GM13976 (cell line): ENCODE measurements around the gene TNF.

Experiments used
- DNase-seq: peaks from one replicate; pipeline ENCODE4 v3.0.0; 2012; ENCODE audit warnings: low spot score
- in situ Hi-C: fragments of 300-500 bp; cut with MboI; formaldehyde crosslinking; loops from one replicate; pipeline ENCODE4 v1.12.0; 2022; ENCODE audit warnings: low sequenced_read_pairs, mixed read lengths, inconsistent platforms; ENCODE audit not compliant: unreplicated experiment
- TF ChIP-seq, protein P1 (sequence below): IDR thresholded peaks from 2 replicates; pipeline ENCODE4 v1.5.1; 2012; ENCODE audit warnings: borderline replicate concordance, mild to moderate bottlenecking; ENCODE audit not compliant: insufficient read depth; ENCODE audit errors: extremely low read depth, missing control alignments, control extremely low read depth

The TNF gene

DNA sequence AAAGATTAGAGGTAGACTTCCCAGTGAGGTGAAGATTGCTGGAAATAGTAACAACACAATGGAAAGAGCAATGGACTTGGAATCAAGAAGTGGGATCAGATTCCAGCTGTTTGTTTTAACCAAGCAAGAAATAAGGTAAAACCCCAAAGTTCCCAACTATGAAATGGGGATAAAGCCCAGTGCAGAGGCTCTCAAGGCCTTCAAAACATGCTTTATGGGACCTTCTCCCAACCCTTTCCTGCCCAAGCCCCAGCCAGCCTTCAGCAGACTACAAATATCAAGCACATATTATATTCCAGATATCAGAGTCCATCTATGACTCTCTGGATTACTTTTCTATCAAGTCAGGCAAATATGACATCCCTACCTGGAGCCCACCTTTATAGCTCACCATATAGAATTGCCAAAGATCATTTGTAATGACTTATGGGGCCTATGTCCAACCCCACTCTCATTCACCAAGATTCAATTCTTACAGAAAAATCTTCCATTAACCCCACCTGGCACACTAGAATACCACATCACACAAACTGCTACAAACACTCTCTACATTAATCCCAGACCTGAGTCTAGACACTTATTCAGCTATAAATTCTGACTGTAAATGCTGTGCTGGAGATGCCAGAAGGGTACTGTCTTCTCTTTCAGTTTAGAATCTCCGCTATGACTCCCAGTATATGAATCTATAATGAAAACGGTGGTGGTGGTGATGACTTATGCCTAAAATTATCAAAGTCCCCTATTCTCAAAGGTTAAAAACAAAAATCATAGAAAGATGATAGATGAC, 39.6 kb upstream of the TNF start:
- in situ Hi-C loops, result no loop called here
- TF ChIP-seq, protein P1, sequence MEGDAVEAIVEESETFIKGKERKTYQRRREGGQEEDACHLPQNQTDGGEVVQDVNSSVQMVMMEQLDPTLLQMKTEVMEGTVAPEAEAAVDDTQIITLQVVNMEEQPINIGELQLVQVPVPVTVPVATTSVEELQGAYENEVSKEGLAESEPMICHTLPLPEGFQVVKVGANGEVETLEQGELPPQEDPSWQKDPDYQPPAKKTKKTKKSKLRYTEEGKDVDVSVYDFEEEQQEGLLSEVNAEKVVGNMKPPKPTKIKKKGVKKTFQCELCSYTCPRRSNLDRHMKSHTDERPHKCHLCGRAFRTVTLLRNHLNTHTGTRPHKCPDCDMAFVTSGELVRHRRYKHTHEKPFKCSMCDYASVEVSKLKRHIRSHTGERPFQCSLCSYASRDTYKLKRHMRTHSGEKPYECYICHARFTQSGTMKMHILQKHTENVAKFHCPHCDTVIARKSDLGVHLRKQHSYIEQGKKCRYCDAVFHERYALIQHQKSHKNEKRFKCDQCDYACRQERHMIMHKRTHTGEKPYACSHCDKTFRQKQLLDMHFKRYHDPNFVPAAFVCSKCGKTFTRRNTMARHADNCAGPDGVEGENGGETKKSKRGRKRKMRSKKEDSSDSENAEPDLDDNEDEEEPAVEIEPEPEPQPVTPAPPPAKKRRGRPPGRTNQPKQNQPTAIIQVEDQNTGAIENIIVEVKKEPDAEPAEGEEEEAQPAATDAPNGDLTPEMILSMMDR, result no peak
- DNase-seq, result no peak

DNA sequence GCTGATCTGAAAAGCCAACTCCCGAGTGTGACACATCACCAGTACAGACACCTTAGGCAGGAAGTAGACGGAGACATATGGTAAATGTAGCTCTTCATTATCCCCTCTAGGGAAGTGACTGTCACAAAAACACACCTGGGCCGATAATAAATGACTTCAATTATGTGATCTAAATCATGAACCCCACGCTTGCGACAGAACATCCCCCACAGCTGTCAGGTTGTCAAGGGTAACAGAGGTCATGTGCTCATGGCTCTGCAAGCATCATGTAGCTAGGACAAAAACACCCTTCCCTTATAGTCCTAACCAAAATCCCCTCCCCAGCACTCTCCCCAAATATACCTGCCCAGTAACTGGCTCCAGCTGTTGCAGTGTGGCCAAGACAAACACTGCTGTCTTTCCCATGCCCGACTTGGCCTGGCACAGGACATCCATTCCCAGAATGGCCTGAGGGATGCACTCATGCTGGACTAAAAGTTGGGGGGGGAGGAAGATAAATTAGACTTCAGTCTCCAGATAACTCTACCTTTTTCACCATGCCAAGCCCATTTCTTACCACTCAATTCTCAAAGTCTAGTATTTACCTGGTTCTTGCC, 36.5 kb upstream of the TNF start:
- no peak for DNase-seq
- TF ChIP-seq, protein P1, result no peak
- in situ Hi-C loops, result no loop called here

DNA sequence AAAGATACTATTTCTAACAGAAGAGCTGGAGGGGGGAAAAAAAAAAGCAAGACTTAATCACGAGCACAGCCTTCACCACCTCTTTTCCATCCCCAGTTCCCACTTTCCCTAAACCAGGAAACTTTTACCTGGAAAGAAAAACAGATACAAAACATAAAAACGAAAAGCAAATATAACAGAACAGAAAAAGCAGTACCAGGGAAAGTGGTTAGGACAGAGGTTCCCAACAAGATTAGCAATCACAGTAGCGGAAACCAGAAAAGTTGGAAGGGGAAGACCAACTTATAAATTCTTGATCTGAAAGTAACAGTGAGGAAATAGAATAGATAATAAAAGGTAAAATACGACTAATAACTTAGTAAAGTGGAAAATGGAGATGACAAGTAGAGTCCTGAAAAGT, 34.7 kb upstream of the TNF start:
- in situ Hi-C loops, result no loop called here
- TF ChIP-seq, protein P1, result no peak

DNA sequence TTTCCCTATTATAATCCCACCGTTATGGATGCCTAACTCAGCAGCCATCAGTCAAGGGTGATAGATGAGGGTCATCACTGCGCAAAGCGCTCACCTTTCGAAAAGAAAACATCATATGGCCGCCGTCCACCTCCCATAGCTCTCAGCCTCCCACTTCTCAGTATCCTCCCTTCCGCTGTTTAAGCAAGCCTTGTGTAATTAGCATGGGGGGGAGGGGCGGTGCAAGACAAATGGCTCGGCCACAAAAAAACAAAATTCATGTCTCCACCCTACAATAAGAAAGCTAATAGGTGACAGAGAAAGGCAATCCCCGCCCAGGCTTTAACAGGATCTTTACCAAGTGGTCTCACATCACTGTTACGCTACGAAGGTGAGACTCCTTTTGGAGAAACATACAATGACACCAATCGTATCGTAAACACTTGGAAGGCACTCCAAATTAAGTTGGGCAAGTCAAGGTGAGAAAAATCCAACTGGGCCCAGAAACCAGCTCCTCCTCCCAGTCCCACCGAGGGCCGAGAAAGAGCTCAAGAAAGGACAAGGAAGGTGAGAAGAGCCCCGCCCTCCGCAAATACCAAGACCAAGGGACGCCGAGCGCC, 34.2 kb upstream of the TNF start:
- in situ Hi-C loops, result no loop called here
- DNase-seq, result peak; percentile 60
- TF ChIP-seq, protein P1, result no peak

More for the DNA sequence above, 34.7 kb upstream of the TNF start:
- DNase-seq, result no peak

DNA sequence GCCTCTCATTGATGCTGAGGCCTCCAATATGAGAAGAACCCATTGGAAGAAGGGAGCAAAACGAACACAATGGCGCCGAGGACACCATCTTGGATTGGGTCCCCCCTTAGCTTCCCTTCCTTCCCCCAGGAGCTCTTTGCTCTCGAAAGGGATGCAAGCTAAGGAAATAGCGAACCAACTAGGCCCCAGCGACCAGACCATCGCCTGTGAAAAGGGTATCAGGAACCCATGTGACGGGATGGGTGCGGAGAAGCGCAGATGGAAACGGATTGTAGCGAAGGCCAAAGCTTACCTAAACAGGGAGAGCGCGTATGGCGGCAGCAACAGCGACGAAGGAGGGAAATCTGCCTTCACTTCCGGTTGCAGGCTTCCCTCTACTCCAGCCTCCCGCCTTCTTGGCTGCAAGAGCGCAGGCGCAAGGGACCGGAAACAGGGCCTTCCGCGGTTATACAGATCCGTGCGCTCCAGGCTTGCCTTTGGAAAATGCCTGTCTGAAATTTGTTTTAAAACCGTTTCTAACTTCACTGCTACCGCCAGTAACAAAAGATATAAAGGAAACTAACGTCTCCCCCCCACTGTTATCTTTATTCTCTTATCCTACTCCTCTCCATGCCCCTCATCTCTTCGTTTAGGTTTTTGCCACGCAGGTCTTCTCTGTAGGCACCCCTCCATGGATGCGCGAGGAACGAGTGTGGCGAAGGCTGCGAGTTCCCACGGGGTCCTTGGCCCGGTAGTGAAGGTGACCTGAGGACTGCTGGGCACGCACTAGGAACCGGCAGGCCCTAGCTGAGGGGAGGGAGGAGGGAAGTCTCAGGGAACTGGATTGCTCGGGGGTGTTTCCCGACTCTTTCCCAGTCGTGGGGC, 33.5 kb upstream of the TNF start, which contains the start of gene DDX39B:
Gene DDX39B (minus strand): TSS at position 346 of the 864 bp plus-strand sequence. CDS start 1,471 bp downstream, outside the sequence.
- in situ Hi-C loops, result no loop called here
- DNase-seq, result peak; percentile 90
- TF ChIP-seq, protein P1, result peak; percentile 1

DNA sequence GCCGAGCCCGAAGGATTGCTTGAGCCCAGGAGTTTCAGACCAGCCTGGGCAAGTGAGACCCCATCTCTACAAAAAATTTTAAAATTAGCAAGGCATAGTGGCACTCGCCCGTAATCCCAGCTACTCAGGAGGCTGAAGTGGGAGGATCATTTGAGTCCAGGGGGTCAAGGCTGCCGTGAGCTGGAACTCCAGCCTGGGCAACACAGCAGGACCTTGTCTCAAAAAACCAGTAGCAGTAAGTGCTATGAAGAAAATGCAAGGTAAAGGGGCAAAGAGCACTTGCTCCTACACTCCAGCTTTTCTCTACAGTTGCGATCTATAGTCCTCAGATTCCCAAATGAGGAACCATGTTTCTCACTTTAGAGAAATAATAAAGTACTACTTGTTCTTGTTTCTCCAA, 31.7 kb upstream of the TNF start:
- DNase-seq, result no peak
- in situ Hi-C loops, result no loop called here
- TF ChIP-seq, protein P1, result no peak
